ENCODE results near the gene HPSE2. TPM values are rescaled to one million over a fixed set of nuclear protein-coding genes. Genes with fewer than 3 reads are reported as not detected.

HPSE2 gene
- total RNA-seq, 5 donors from 2014 or later (not counting 1 experiment from before 2014, with no cell fraction given): 0.13 to 0.23 (median 0.18) TPM; not detected in 1

DNA sequence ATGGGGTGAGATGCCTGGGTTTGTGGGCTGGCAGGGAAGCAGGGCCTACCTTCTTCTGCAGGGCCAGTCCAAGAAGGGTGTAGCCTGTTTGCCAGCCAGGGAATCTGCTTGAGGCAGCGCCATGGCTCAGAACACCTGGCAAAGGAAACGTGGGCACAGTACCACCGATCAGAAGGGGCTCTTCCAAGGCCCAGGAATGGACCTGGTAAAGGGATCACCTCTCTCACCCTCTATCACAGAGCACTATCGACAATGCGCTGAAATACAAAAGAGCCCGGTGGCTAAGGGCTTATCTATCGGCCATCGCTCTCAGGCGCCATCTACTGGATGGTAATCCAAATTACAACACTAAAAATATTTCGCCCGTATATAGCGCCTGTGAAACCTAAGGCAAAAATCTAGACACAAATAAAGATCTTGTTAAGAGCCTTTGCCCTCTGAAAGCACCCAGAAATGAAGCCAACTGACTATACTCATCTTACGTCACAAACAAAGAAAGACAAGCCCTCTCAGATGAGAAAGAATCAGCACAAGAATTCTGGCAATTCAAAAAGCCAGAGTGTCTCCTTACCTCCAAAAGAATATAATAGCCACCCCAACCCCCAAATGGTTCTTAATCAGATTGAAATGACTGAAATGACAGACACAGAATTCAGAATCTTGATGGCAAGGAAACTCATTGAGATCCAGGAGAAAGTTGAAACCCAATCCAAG, 571.2 kb downstream of the HPSE2 start:
- peak in 2 of 4 experiments; percentile 38 to 55 for ATAC-seq (replicated peaks in 1 of 4)
- H3K36me3 Mint-ChIP-seq: no peaks in the 10 kb centered on the region
- Histone ChIP-seq H3K27me3 (replicated peaks in 1 of 2; ENCODE audit: control insufficient read depth in 2 of 2, extremely low read depth in 1 of 2, insufficient read depth in 2 of 2, low read length in 1 of 2) (no peaks in the 10 kb centered on the region), H3K27ac (ENCODE audit: low read length) (no peak overlapping the region), H3K4me3 (ENCODE audit: control insufficient read depth in 1 of 2, extremely low read depth in 1 of 2, low read length in 1 of 2) (no peak overlapping the region), H3K4me1 (ENCODE audit: control insufficient read depth in 1 of 2, extremely low read depth in 1 of 2, insufficient read depth in 2 of 2, low read length in 2 of 2) (peaks cover 0 to 3% of the 10 kb centered on the region in 2 experiments), H3K36me3 (ENCODE audit: control insufficient read depth in 2 of 2, extremely low read depth in 1 of 2, insufficient read depth in 1 of 2, low read length in 1 of 2) (no peaks in the 10 kb centered on the region), H3K9me3 (peaks cover 3% of the 10 kb centered on the region)
- no peaks in the 10 kb centered on the region for H3K4me1 Mint-ChIP-seq
- H3K9me3 Mint-ChIP-seq: peaks cover 0 to 2% (median 0%) of the 10 kb centered on the region in 3 donors
- 33% methylated on average over 12 of the region's 13 CpGs for WGBS (ENCODE audit: insufficient coverage)
- peaks cover 6 to 14% of the 10 kb centered on the region in 2 donors for H3K27me3 Mint-ChIP-seq
- DNase-seq: peak in 26 of 35 experiments; percentile 3 to 65 (median 8)
- H3K4me3 Mint-ChIP-seq: no peak overlapping the region
- CTCF ChIA-PET: interaction anchor here in 1 of 2 donors (0.8 kb wide), 1 partner anchor 197 kb away, joined by 3 read pairs; no protein-coding TSS in a partner anchor
- POLR2A ChIA-PET: no interaction called here
- H3K27ac Mint-ChIP-seq: no peak overlapping the region

DNA sequence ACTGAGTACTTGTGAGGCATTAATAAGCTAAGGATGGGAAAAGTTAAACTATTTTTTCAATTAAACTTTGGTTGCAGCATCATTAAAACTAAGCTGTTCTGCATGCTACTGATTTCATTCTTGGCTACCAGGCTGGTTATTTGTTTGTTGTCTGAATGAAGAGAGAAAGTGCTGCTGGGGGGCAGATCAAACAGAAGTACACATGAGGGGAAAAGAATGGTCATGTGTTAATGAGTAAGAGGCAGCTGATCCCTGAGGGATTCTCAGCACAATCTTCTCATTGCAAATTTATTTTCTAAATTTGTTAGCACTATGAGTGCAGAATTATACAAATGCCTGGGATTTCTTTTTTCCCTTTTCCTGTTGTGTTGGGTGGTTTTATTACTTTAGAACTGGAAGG, 575.7 kb downstream of the HPSE2 start:
- Histone ChIP-seq H3K9me3 (peaks cover under 1% of the 10 kb centered on the region), H3K4me3 (ENCODE audit: control insufficient read depth in 1 of 2, extremely low read depth in 1 of 2, low read length in 1 of 2) (no peak overlapping the region), H3K4me1 (ENCODE audit: control insufficient read depth in 1 of 2, extremely low read depth in 1 of 2, insufficient read depth in 2 of 2, low read length in 2 of 2) (peaks cover 0 to 3% of the 10 kb centered on the region in 2 experiments), H3K36me3 (ENCODE audit: control insufficient read depth in 2 of 2, extremely low read depth in 1 of 2, insufficient read depth in 1 of 2, low read length in 1 of 2) (no peaks in the 10 kb centered on the region), H3K27ac (ENCODE audit: low read length) (no peak overlapping the region), H3K27me3 (replicated peaks in 1 of 2; ENCODE audit: control insufficient read depth in 2 of 2, extremely low read depth in 1 of 2, insufficient read depth in 2 of 2, low read length in 1 of 2) (no peaks in the 10 kb centered on the region)
- no peak overlapping the region for H3K27ac Mint-ChIP-seq
- H3K4me1 Mint-ChIP-seq: no peaks in the 10 kb centered on the region
- DNase-seq (no peak), ATAC-seq (replicated peaks in 1 of 4) (no peak)
- no peaks in the 10 kb centered on the region for H3K36me3 Mint-ChIP-seq
- POLR2A ChIA-PET: no interaction called here
- no peaks in the 10 kb centered on the region for H3K9me3 Mint-ChIP-seq
- no peak overlapping the region for H3K4me3 Mint-ChIP-seq
- H3K27me3 Mint-ChIP-seq: peaks cover 6 to 14% of the 10 kb centered on the region in 2 donors
- CTCF ChIA-PET: no interaction called here

DNA sequence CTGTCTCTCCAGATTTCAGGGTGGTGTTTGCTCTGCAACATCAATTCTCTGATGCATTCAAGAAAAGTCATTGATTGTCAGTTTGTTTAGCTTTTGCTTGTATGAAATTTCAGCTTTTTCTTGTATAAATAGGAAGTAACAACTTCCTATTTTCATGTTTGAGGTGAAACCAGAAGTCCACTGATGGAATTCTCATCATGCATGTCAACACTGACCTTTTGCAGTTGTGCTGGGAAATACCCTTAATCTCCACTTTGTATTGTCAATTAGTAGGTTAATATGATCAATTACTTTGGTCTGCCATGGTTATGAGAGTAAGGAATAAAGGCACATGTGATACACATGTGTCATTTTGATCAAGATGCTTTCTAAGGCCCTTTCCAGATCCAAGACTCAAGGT, 580.2 kb downstream of the HPSE2 start:
- Histone ChIP-seq H3K36me3 (ENCODE audit: control insufficient read depth in 2 of 2, extremely low read depth in 1 of 2, insufficient read depth in 1 of 2, low read length in 1 of 2) (no peaks in the 10 kb centered on the region), H3K4me1 (ENCODE audit: control insufficient read depth in 1 of 2, extremely low read depth in 1 of 2, insufficient read depth in 2 of 2, low read length in 2 of 2) (no peaks in the 10 kb centered on the region), H3K9me3 (no peaks in the 10 kb centered on the region), H3K27ac (ENCODE audit: low read length) (no peak overlapping the region), H3K4me3 (ENCODE audit: control insufficient read depth in 1 of 2, extremely low read depth in 1 of 2, low read length in 1 of 2) (no peak overlapping the region), H3K27me3 (replicated peaks in 1 of 2; ENCODE audit: control insufficient read depth in 2 of 2, extremely low read depth in 1 of 2, insufficient read depth in 2 of 2, low read length in 1 of 2) (no peaks in the 10 kb centered on the region)
- H3K4me3 Mint-ChIP-seq: no peak overlapping the region
- DNase-seq (no peak), ATAC-seq (replicated peaks in 1 of 4) (no peak)
- CTCF ChIA-PET: no interaction called here
- no peaks in the 10 kb centered on the region for H3K9me3 Mint-ChIP-seq
- POLR2A ChIA-PET: interaction anchor here in 1 of 2 donors (0.5 kb wide), 1 partner anchor 604 kb away, joined by 3 read pairs; no protein-coding TSS in a partner anchor
- no peak overlapping the region for H3K27ac Mint-ChIP-seq
- no peaks in the 10 kb centered on the region for H3K4me1 Mint-ChIP-seq
- peaks cover 19 to 20% of the 10 kb centered on the region in 2 donors for H3K27me3 Mint-ChIP-seq
- H3K36me3 Mint-ChIP-seq: no peaks in the 10 kb centered on the region

DNA sequence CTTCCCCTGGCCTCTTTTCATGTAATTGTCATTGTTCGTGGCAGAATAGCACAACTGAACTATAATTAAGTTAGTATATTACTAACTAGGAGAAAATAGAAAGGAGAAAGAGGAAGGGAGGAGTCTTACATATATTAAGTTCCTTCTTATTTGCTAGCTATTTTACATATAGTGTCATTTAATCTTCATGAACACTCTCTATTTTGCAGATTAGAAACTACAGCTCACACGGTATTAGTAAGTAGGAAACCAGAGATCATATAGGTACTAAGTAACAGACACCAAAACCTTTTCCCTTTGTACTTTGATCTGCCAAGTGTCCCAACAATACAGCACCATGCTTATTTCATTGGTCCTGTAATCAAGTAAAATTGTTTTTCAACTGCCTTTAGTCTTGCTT, 586.5 kb downstream of the HPSE2 start:
- DNase-seq (no peak), ATAC-seq (replicated peaks in 1 of 4) (no peak)
- peaks cover 0 to 2% (median 0%) of the 10 kb centered on the region in 3 donors for H3K9me3 Mint-ChIP-seq
- H3K36me3 ChIP-seq (ENCODE audit: control insufficient read depth in 2 of 2, extremely low read depth in 1 of 2, insufficient read depth in 1 of 2, low read length in 1 of 2): no peaks in the 10 kb centered on the region
- peaks cover 28% of the 10 kb centered on the region in 2 donors for H3K27me3 Mint-ChIP-seq
- no peak overlapping the region for H3K27ac Mint-ChIP-seq
- no peak overlapping the region for H3K4me3 Mint-ChIP-seq
- peaks cover 0 to 4% of the 10 kb centered on the region in 2 experiments for H3K27me3 ChIP-seq (replicated peaks in 1 of 2; ENCODE audit: control insufficient read depth in 2 of 2, extremely low read depth in 1 of 2, insufficient read depth in 2 of 2, low read length in 1 of 2)
- H3K36me3 Mint-ChIP-seq: no peaks in the 10 kb centered on the region
- H3K9me3 ChIP-seq: no peaks in the 10 kb centered on the region
- no peaks in the 10 kb centered on the region for H3K4me1 Mint-ChIP-seq
- WGBS (ENCODE audit: insufficient coverage): no CpG with 5 or more reads among the region's 2 CpGs
- CTCF ChIA-PET: no interaction called here
- no peak overlapping the region for H3K27ac ChIP-seq (ENCODE audit: low read length)
- no peak overlapping the region for H3K4me3 ChIP-seq (ENCODE audit: control insufficient read depth in 1 of 2, extremely low read depth in 1 of 2, low read length in 1 of 2)
- no peaks in the 10 kb centered on the region for H3K4me1 ChIP-seq (ENCODE audit: control insufficient read depth in 1 of 2, extremely low read depth in 1 of 2, insufficient read depth in 2 of 2, low read length in 2 of 2)
- POLR2A ChIA-PET: no interaction called here

DNA sequence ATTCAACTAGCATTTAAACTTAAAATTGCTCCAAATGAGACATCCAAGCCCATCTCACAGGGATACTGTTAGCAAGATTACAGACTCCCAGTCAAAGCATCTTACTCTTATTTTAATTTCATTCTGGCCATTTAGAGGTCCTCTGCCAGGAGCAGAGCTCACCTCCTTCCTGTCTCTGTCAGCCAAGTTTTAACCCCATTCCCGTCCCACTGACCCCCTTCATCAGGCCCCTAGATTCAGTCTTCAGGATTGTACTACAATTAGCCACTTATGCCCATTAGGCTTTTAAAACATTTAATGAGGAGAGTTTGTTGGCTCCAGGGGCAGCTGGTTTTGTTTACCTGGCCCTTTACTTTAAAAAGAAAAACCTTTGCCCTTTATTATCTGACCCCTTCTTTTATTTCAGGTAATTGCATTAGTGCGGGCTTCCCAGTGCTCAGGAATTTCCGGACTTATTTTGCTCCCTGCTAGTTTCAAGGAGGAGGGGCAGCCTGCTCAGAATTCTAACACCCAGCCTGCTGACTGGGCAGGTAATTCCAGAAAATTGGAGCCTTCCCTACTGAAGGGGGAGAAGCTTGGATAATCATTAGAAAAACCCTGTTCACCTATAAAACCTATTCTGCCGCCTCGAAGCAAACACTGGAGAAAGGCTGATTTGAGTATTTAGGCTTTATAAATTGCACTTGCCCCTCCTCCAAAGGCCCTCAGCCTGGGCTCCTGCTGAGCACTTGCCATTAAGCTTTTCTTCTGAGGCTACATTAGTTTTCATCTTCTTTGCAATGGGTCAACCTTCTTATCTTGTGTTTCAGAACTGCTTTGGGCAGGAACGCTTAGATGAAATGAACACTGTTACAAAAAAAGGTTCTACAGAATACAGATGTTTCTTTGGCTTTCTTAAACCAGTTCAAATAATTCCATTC, 588.4 kb downstream of the HPSE2 start:
- peaks cover 25 to 28% of the 10 kb centered on the region in 2 donors for H3K27me3 Mint-ChIP-seq
- peaks cover 0 to 2% (median 0%) of the 10 kb centered on the region in 3 donors for H3K9me3 Mint-ChIP-seq
- Histone ChIP-seq H3K4me1 (ENCODE audit: control insufficient read depth in 1 of 2, extremely low read depth in 1 of 2, insufficient read depth in 2 of 2, low read length in 2 of 2) (no peaks in the 10 kb centered on the region), H3K27me3 (replicated peaks in 1 of 2; ENCODE audit: control insufficient read depth in 2 of 2, extremely low read depth in 1 of 2, insufficient read depth in 2 of 2, low read length in 1 of 2) (peaks cover 0 to 5% of the 10 kb centered on the region in 2 experiments), H3K36me3 (ENCODE audit: control insufficient read depth in 2 of 2, extremely low read depth in 1 of 2, insufficient read depth in 1 of 2, low read length in 1 of 2) (no peaks in the 10 kb centered on the region), H3K9me3 (no peaks in the 10 kb centered on the region), H3K4me3 (ENCODE audit: control insufficient read depth in 1 of 2, extremely low read depth in 1 of 2, low read length in 1 of 2) (no peak overlapping the region), H3K27ac (ENCODE audit: low read length) (no peak overlapping the region)
- ChIA-PET CTCF (no interaction called here), POLR2A (no interaction called here)
- no peak for ATAC-seq (replicated peaks in 1 of 4)
- H3K4me3 Mint-ChIP-seq: no peak overlapping the region
- H3K4me1 Mint-ChIP-seq: no peaks in the 10 kb centered on the region
- no peaks in the 10 kb centered on the region for H3K36me3 Mint-ChIP-seq
- DNase-seq: no peak
- no CpG with 5 or more reads among the region's 6 CpGs for WGBS (ENCODE audit: insufficient coverage)
- H3K27ac Mint-ChIP-seq: no peak overlapping the region

DNA sequence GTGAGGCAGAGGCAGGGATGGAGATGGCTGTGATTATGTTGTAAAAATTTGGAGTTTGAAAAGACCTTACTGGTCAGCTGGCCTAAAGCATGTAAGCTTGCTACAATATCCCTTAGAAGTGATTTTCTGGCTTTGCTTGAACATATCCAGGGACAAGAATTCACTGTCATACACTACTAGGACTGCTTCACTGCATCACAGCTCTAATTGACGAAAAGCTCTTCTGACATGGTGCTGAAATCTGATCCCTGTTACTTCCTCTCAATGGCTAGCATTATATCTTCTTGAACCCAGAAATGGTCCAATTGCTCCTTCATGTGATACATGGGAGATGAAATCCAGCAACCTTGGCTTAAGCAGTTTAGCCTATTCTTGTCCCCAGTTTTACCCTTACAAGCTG, 591.2 kb downstream of the HPSE2 start:
- H3K4me3 ChIP-seq (ENCODE audit: control insufficient read depth in 1 of 2, extremely low read depth in 1 of 2, low read length in 1 of 2): no peak overlapping the region
- H3K9me3 ChIP-seq: no peaks in the 10 kb centered on the region
- no peak overlapping the region for H3K27ac ChIP-seq (ENCODE audit: low read length)
- WGBS (ENCODE audit: insufficient coverage): 0% methylated on average over 1 of the region's 1 CpG
- DNase-seq (no peak), ATAC-seq (replicated peaks in 1 of 4) (no peak)
- H3K27me3 ChIP-seq (replicated peaks in 1 of 2; ENCODE audit: control insufficient read depth in 2 of 2, extremely low read depth in 1 of 2, insufficient read depth in 2 of 2, low read length in 1 of 2): peaks cover 0 to 5% of the 10 kb centered on the region in 2 experiments
- peaks cover 0 to 2% (median 0%) of the 10 kb centered on the region in 3 donors for H3K9me3 Mint-ChIP-seq
- CTCF ChIA-PET: no interaction called here
- no peaks in the 10 kb centered on the region for H3K36me3 Mint-ChIP-seq
- H3K4me1 ChIP-seq (ENCODE audit: control insufficient read depth in 1 of 2, extremely low read depth in 1 of 2, insufficient read depth in 2 of 2, low read length in 2 of 2): no peaks in the 10 kb centered on the region
- POLR2A ChIA-PET: no interaction called here
- no peaks in the 10 kb centered on the region for H3K36me3 ChIP-seq (ENCODE audit: control insufficient read depth in 2 of 2, extremely low read depth in 1 of 2, insufficient read depth in 1 of 2, low read length in 1 of 2)
- H3K4me1 Mint-ChIP-seq: no peaks in the 10 kb centered on the region
- H3K27ac Mint-ChIP-seq: no peak overlapping the region
- H3K27me3 Mint-ChIP-seq: peaks cover 27 to 28% of the 10 kb centered on the region in 2 donors
- H3K4me3 Mint-ChIP-seq: no peak overlapping the region
